ENCODE measurements around the gene PDSS2. TPM values are rescaled to one million over a fixed set of nuclear protein-coding genes. Genes with fewer than 3 reads are reported as not detected.
A peak's percentile ranks its signal among the peaks of the same experiment; 100 is the strongest.

The PDSS2 gene
- total and polyA plus RNA-seq, 7 donors: 9.4 to 18.5 (median 11.1) TPM

DNA sequence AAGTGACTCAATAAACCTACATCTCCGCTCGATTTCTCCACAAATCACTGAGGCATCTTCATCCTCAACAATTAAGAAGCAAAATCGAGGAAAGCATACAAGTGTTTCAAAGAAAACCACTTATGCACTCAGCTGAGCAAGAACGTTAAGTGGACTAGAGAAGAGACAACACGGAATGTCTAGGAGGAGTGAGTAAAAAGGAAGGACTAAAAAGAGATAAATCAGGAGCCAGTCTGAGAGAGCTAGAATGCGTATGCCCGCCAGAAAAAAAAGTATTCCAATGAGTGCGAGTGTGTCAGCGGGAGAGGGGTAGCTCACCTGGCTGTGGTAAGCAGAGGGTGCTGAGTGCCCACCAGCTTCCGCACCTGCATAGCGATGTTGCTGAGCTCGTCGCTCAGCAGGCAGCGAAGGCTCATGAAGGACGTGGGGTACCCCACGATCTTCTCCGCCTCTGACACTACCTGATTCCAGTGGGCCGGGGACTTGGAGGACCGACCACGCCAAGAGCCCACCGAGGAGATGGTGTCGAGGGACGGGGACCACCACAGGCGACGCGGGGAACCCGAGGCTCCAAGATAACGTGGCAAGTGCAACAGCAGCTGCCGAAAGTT is 587 bp downstream of the PDSS2 start:
- no peak for TF ChIP-seq EP300 (IDR thresholded peaks at IDR 0.05)
- no peak for TF ChIP-seq CTCF (IDR thresholded peaks at IDR 0.05)
- TF ChIP-seq POLR2A (IDR thresholded peaks at IDR 0.05): no peak
- no peak for TF ChIP-seq POLR2AphosphoS5 (IDR thresholded peaks at IDR 0.05)
- WGBS, 2 donors: 0 to 1% methylated on average over 29 of the region's 29 CpGs
- DNase-seq: no peak

GRCh38 chr6:107448776-107449175 is 10.6 kb downstream of the PDSS2 start:
- Histone ChIP-seq H3K4me1 (no peaks in the 10 kb centered on the region), H3K27me3 (no peaks in the 10 kb centered on the region), H3K36me3 (no peaks in the 10 kb centered on the region), H3K27ac (no peak overlapping the region), H3K4me3 (no peak overlapping the region), H3K9me3 (peaks cover 0 to 7% (median 4%) of the 10 kb centered on the region in 4 donors)
- DNase-seq: no peak
- TF ChIP-seq POLR2AphosphoS5 (IDR thresholded peaks at IDR 0.05): no peak
- no peak for TF ChIP-seq POLR2A (IDR thresholded peaks at IDR 0.05)
- no peak for TF ChIP-seq EP300 (IDR thresholded peaks at IDR 0.05)
- no peak for TF ChIP-seq CTCF (IDR thresholded peaks at IDR 0.05)
- 75 to 76% methylated on average over 1 of the region's 1 CpG for WGBS, 2 donors
- intact Hi-C loops (cut with DNase I): no loop called here

More for the DNA sequence above, 587 bp downstream of the PDSS2 start:
- H3K36me3 ChIP-seq: no peaks in the 10 kb centered on the region
- peaks cover 0 to 13% (median 8%) of the 10 kb centered on the region in 4 donors for H3K4me1 ChIP-seq
- peak overlapping the region; percentile 81 to 89 (median 86) for H3K27ac ChIP-seq
- H3K4me3 ChIP-seq: peak overlapping the region; percentile 66 to 81 (median 72)
- no peaks in the 10 kb centered on the region for H3K9me3 ChIP-seq
- intact Hi-C loops (cut with DNase I): loop anchor here (2.0 to 10.0 kb wide), 2 partner anchors 32 to 196 kb away; partner anchors contain the start of gene SOBP
- no peaks in the 10 kb centered on the region for H3K27me3 ChIP-seq

DNA sequence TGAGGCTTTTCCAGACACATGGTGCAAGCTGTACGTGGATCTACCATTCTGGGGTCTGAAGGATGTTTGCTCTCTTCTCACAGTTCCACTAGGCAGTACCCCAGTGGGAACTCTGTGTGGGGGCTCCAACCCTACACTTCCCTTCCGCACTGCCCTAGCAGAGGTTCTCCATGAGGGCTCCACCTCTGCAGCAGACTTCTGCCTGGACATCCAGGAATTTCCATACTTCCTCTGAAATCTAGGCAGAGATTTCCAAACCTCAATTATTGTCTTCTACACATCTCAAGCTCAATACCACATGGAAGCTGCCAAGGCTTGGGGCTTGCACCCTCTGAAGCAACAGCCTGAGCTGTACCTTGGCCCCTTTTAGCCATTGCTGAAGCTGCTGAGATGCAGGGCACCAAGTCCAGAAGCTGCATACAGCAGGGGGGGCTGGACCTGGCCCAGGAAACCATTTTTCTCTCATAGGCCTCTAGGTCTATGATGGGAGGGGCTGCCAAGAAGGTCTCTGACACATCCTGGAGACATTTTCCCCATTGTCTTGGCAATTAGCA is 11.6 kb downstream of the PDSS2 start:
- Histone ChIP-seq H3K27me3 (no peaks in the 10 kb centered on the region), H3K9me3 (peaks cover 0 to 7% (median 4%) of the 10 kb centered on the region in 4 donors), H3K4me1 (no peaks in the 10 kb centered on the region), H3K36me3 (no peaks in the 10 kb centered on the region), H3K4me3 (no peak overlapping the region), H3K27ac (no peak overlapping the region)
- 97 to 99% methylated on average over 2 of the region's 2 CpGs for WGBS, 2 donors
- DNase-seq: no peak
- TF ChIP-seq POLR2AphosphoS5 (IDR thresholded peaks at IDR 0.05) (no peak), CTCF (IDR thresholded peaks at IDR 0.05) (no peak), EP300 (IDR thresholded peaks at IDR 0.05) (no peak), POLR2A (IDR thresholded peaks at IDR 0.05) (no peak)
- intact Hi-C loops (cut with DNase I): no loop called here

DNA sequence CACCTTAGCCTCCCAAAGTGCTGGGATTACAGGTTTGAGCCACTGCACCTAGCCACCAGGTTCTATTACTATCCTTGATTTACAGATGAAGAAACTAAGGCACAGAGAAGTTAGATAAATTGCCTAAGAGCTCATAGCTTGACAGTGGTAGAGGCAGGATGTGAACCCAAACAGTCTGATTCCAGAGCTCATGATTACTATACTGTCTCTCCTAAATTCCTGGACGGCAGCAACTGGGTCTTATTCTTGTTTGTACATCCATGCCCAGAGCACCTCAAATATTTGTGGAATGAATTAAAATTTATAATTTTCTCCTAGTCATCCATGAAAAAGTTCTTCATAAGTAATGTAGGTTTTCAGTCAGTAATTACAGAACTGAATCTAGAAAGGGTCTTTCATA is 15.1 kb downstream of the PDSS2 start:
- TF ChIP-seq CTCF (IDR thresholded peaks at IDR 0.05) (no peak), POLR2AphosphoS5 (IDR thresholded peaks at IDR 0.05) (no peak), POLR2A (IDR thresholded peaks at IDR 0.05) (no peak), EP300 (IDR thresholded peaks at IDR 0.05) (no peak)
- Histone ChIP-seq H3K9me3 (peaks cover 0 to 7% (median 4%) of the 10 kb centered on the region in 4 donors), H3K4me1 (no peaks in the 10 kb centered on the region), H3K4me3 (no peak overlapping the region), H3K36me3 (no peaks in the 10 kb centered on the region), H3K27me3 (no peaks in the 10 kb centered on the region), H3K27ac (no peak overlapping the region)
- DNase-seq: no peak
- 91 to 96% methylated on average over 1 of the region's 1 CpG for WGBS, 2 donors
- intact Hi-C loops (cut with DNase I): no loop called here
